CD4-positive, alpha-beta T cell treated with Interleukin-17A for 1 hour (primary cell): ENCODE data around the gene ZNF595.
A peak's percentile ranks its signal among the peaks of the same experiment; 100 is the strongest.
"Not testable (repeated sequence)": the region's sequence is repeated elsewhere in the genome, so short reads cannot be mapped to it uniquely, and the experiment has no call there.

Source experiments
- DNase-seq: peaks from one replicate; pipeline ENCODE4 v3.0.0-alpha.2; 2020

ZNF595 gene

DNA sequence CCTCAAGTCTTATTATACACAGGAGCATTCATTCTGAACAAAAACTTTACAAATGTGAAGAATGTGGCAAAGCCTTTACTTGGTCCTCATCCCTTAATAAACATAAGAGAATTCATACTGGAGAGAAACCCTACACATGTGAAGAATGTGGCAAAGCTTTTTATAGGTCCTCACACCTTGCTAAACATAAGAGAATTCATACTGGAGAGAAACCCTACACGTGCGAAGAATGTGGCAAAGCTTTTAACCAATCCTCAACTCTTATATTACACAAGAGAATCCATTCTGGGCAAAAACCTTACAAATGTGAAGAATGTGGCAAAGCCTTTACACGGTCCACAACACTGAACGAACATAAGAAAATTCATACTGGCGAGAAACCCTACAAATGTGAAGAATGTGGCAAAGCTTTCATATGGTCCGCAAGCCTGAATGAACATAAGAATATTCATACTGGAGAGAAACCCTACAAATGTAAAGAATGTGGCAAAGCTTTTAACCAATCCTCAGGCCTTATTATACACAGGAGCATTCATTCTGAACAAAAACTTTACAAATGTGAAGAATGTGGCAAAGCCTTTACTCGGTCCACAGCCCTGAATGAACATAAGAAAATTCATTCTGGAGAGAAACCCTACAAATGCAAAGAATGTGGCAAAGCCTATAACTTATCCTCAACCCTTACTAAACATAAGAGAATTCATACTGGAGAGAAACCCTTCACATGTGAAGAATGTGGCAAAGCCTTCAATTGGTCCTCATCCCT is 33.6 kb downstream of the ZNF595 start:
- not testable (repeated sequence) for DNase-seq

DNA sequence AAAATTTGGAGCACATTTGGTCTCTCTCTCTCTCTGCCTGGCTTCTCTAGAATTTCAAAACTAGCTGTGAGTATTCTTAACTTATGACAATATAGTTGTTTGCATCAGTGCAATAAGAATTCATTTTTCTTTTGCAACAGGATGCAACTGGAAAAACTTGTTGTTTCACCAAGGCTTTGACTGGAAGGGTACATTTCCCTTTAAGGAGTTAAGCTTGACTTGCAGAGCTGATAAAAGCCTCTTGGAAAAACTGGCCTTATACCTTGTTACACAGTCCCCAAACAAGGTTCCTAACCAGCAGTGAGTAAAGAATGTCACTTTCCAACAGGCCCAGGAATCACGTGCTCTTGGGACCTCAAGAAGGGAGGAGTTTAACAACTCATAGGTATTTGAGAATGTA is 45.3 kb downstream of the ZNF595 start:
- no peak for DNase-seq

DNA sequence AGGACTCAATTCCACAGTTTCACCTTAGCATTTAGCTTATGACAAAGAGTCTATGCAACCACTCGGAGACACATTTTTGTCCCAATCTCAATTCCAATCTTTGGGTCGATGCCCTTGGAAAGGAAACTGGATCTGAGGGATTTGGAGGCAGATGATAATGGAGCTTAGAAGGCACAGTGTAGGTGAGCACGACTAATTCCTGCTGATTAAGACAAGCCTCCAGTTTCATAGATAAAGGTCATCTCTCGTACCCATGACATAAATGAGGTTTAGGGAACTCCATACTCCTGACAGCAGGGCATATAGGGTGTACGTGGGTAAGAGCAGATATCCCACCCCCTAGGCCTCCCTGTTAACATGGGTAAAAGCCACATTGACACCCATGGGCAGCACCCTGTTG is 46.7 kb downstream of the ZNF595 start:
- no peak for DNase-seq

DNA sequence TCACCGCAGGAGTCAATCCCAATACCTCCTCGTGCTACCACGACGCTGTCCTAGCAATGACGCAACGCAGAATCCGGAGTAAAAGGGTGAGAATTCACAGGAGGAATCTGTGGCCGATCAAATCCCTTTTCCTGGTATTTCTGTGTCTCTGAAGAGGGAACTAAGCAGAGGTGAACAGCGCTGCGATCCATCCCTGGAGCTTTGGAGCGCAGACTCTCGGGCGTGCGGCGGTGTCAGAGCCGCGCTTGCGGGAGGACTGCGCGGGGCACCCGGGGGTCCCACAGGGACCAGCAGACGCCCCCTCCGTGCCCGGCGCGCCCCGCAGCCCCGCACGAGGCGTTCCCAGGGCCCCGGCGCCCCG is 53.9 kb downstream of the ZNF595 start:
- no peak for DNase-seq

DNA sequence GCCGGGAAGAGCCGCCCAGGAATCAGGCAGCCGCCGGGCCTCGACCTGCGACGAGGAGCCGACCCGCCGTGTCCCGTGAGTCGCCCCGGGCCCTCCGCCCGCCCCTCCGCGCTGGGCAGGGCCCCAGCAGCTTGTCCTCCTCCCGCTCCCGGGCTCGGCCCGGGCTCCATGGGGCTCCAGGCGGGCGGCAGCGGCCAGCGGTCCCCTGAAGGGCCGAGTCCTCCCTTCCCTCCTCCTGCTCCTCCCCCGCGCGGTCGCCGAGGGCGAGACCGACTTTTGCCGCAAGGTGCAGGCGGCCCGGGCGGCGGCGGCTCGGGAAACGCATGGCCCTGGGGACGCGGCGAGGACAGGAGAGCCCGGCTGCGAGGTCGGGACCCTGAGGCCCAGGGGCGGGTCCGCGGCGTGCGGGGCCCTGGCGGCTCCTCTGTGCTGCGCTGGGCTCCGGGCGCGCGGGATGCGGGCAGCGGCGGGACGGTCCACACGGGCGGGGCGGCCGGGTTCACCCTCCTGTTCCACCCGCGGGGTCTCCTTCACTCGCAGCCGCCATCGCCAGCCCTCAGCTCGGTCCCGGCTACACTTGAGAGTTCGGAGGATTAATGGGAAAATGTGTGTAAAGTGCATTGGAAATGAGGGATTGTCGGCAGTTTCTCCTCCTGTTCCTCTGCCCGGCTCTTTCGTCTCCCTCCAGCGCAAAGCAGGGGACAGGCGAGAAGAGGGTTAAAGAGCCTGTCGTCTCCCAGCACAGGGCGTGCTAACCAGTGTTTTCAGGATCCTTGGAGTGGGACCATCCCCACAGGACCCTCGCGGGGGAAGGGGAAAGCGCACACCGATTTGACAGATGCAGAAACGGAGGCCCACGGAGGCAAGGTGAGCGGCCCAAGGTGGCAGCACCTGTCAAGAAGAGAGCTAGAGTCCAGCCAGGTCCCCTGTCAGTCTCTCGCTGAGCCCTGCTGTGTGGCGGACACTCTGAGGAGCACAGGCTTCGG is 54.6 kb downstream of the ZNF595 start:
- no peak for DNase-seq

DNA sequence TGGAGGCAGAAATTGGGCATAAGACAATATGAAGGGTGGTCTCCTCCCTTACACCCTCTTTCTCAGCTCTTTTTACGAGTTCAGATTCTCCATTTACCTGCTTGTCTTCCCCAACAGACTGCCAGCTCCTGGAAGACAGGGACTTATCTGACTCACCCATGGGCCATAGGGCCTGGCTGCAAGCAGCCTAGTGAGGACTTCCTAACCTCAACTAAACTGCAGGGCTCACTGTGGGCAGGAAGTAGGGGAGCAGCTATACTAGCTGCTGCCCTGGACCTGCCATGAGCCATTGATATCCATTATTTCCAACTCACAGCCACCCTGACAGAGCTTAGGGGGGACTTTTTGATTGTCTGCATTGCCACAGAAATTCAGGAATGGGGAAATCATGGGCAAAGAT is 59.6 kb downstream of the ZNF595 start:
- no peak for DNase-seq

DNA sequence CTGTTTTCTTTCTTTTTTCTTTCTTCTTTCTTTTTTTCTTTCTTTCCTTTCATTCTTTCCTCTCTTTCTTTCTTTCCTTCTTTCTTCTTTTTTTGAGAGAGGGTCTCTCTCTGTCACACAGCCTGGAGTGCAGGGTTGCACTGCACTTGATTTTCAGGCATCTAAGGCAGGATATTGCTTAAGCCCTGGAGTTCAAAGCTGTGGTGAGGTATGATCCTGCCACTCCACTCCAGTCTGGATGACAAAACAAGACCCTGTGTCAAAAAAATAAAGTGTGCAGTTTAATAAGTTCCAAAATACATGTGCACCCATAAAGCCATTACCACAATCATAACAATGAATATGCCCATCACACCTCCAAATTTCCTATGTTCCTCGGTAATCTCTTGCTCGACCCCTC is 60.6 kb downstream of the ZNF595 start:
- no peak for DNase-seq

DNA sequence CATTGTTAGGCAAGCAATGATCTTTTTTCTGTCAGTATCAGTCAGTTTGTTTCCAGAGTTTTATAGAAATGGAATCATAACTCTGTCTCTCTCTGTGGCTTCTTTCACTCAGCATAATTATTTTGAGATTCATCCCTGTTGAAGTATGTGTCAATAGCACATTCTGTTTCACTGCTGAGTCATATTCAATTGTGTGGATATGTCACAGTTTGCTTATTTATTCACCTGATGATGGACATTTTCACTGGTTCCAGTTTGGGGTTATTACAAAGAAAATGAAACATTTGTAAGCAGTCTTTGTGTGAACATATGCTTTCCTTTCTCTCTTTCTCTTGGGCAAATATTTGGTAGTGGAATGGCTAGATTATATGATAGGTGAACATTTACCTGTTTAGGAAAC is 61.0 kb downstream of the ZNF595 start:
- no peak for DNase-seq

DNA sequence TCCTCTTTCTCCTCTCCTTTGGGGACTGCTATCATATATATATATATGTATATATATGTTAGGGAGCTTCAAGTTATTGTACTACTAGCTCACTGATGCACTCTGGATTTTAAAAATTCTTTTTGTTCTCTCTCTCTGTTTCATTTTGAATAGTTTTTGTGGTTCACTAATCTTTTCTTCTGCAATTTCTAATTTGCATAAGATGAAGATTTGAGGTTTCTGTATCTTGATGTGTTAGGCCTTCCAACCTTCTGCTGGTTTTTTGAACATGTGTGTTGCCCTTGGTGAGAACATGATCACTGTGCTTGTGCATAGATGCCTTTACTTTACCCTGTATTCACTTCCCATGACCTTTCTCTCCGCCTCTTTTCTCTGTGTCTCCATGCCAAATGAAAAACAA is 63.4 kb downstream of the ZNF595 start:
- DNase-seq = no peak

DNA sequence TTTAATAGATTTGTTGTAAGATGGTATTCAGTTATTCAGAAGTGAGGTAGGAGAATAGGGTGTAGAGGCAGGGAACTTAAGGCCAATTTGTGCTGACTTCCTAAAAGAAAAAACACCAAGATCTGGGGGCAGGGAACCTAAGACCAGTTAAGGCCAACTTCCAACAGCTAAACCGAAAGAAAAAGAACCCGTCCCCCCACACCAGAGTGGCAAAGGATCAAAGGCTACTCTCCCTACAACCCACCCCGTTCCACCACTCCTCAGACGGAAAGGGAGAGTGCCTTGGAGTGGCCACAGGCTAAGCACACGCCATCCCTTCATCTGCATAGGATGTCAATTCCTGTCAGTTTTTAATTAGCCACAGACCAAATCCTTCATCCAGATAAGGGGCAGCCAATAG is 67.5 kb downstream of the ZNF595 start:
- no peak for DNase-seq

DNA sequence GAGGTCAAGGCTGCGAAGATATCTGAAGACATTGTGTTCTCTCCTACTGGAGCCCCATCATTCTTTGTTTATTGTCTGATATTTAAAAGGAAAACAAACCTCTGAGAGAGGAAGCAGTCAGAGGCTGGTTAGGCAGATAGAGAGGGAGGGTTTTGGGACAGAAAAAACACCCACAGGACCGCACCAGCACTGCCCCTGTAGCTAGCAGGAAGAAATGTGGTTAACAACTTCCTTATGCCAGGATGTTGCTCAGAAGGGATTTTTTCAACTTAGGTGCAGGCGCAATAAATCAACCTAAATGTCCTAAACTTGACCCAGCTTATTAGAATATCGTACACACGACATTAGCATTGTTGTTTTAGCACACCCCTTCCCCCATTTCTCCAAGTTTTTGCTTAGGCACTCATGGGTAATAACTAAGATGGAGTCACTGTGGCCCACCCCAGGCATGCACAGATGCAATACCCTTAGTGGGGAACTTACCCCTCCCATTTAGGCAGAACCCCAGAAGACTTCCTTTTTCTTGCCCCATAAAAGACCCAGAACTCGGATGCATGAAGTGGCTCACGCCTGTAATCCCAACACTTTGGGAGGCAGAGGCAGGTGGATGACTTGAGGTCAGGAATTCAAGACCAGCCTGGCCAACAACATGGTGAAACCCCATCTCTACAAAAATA is 68.4 kb downstream of the ZNF595 start:
- DNase-seq = peak; percentile 54

DNA sequence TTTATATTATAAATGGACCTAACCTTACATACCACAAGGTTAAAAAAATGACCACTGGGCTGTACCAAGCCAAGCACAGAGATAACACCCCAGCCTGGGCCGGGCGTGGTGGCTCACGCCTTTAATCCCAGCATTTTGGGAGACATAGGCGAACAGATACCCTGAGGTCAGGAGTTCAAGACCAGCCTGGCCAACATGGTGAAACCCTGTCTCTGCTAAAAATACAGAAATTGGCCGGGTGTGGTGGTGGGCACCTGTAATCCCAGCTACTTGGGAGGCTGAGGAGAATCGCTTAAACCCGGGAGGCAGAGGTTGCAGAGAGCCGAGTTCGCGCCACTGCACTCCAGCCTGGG is 70.8 kb downstream of the ZNF595 start:
- not testable (repeated sequence) for DNase-seq

DNA sequence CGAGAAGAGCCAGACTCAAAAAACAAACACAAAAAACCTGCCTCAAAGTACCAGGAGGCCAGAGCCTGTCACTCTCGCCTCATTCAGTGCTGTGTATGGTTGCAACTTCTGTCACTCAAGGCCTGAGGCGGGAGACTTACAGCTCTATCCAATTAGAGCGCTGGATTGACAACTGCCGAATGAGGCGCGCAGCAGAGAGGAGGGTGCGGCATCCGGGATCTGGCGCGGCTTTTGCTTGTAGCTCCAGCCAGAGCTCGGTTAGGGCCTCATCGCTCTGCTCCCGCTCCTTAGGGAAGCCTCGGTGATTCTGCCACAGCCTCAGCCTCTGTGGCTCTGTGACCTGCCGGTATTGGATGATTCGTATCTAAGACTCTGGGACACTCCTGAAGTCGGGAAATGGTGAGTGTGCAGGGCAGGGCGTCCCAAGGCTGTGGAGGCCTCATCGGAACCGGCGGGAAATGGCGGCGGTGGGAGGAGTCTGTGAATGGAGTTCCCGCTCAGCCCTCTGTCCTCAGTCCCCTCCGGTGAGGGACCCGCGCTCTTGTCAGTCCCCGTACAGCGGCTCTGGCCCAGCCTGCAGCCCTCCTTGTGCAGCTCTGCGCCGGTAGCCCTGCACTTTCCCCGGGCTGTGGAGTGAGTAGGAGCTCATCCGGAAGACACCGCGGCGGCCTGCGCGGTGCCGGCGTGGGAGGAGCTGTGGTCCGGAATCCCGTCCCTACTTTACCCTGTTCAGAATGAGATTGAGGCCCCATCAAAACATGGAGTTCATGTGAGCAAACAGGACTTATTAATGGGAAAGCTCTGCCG is 71.4 kb downstream of the ZNF595 start, which contains the start of gene ZNF718:
TSS of gene ZNF718 (plus strand) at position 227 of the 807 bp plus-strand sequence. CDS start at position 397, 170 bp downstream.
- peak; percentile 96 for DNase-seq

DNA sequence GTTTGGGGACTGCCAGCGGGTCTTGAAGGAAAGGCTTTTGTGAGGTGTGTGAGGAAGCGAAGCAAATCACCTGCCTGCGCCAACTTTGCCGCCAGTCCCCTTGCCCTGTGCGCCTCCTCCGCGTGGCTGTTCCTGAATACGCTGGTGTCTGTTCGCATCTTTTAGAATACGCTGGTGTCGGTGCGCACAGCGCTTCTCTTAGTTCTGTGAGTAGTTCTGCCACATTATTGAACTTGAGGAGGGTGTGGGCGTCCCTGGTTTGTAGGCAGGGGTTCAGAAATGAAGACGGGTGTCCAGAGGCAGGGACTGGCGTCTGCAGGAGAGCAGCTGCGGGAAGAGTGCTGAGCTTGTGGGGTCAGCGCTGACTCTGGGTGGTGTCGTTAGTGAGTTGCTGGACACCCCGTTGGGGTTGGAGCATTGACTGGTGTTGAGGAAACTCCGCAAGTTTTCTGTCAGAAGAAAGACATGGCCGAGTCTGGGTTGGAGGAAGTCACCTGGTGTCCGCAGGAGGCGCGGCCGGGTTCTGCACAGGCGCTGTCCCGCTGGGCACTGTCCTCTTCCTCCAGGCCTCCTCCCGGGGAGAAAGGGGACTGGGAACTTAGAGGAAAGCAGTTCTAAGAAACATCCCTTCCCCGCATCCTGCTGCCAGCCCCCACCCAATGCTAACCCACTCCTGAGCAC is 72.1 kb downstream of the ZNF595 start:
- no peak for DNase-seq

DNA sequence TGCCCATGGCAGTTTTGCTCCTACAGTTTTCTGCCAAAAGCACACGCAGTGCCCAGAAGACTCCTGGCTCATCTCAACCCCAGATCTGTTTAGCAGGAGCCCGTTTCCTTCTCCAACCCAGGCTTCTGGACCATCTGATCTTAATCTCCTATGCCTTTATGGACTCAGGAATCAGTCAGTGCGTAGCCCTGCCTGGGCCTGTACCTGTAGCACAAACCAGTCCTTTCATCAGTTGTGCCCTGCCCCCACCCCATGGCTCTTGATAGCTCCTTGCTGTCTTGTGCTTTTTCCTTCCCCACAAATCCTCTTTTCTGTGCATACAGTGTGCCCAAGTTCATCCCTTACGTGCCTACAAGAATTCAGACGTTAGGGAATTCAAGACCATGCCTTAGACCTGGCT is 72.7 kb downstream of the ZNF595 start:
- DNase-seq = no peak

DNA sequence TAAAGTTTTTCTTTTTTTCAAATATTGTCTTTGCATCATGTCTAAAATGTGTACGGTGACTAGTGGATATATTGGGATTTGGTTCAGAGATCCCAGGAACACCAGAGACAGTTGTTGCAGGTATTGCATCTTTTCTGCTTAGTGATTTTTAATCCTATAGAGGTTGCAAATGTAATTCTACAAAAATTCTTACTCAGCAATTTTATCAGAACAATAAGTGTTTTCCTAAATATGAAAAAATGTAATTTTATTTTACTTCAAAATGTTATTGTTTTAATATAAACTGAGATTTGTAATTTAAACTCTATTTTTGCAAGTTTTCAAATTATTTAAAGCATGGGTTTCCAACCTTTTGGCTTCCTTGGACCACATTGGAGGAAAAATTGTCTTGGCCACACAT is 79.4 kb downstream of the ZNF595 start:
- no peak for DNase-seq
